Karpas-422 (cell line): Measurements from ENCODE around the gene ZNF516. TPM values are rescaled to one million over a fixed set of nuclear protein-coding genes. Genes with fewer than 3 reads are reported as not detected.

Source experiments
- DNase-seq: peaks from one replicate; pipeline ENCODE4 v3.0.0-alpha.2; 2015
- H2AFZ ChIP-seq: fragments of 200-600 bp; sonication (generic); 2 replicates; pipeline ENCODE4 v1.6.1; 2014; ENCODE audit warnings: antibody characterized with exemption, low read length, mixed read lengths
- H3K27ac ChIP-seq: fragments of 200-600 bp; sonication (generic); 2 replicates; pipeline ENCODE4 v1.5.1; 2014; ENCODE audit warnings: mild to moderate bottlenecking, low read length, moderate library complexity
- H3K27me3 ChIP-seq: fragments of 200-600 bp; sonication (generic); 2 replicates; pipeline ENCODE4 v1.6.1; 2014; ENCODE audit warnings: low read length, mixed read lengths
- H3K36me3 ChIP-seq: fragments of 200-600 bp; sonication (generic); 2 replicates; pipeline ENCODE4 v1.6.1; 2014; ENCODE audit warnings: low read length, mixed read lengths; ENCODE audit not compliant: insufficient read depth
- H3K4me1 ChIP-seq: fragments of 200-600 bp; sonication (generic); 2 replicates; pipeline ENCODE4 v1.6.1; 2014; ENCODE audit warnings: mild to moderate bottlenecking, low read length, mixed read lengths
- H3K4me2 ChIP-seq: fragments of 200-600 bp; sonication (generic); 2 replicates; pipeline ENCODE4 v1.6.1; 2014; ENCODE audit warnings: low read length, low read depth, mild to moderate bottlenecking; ENCODE audit not compliant: poor library complexity, severe bottlenecking
- H3K4me3 ChIP-seq: fragments of 200-600 bp; sonication (generic); 2 replicates; pipeline ENCODE4 v1.5.1; 2014; ENCODE audit warnings: mild to moderate bottlenecking, antibody characterized with exemption, low read length, mixed read lengths
- H3K79me2 ChIP-seq: fragments of 200-600 bp; sonication (generic); 2 replicates; pipeline ENCODE4 v1.6.1; 2014; ENCODE audit warnings: mild to moderate bottlenecking, low read length, mixed read lengths
- H3K9ac ChIP-seq: fragments of 200-600 bp; sonication (generic); 2 replicates; pipeline ENCODE4 v1.6.0; 2014; ENCODE audit warnings: low read length
- H3K9me2 ChIP-seq: fragments of 200-600 bp; sonication (generic), shearing (Covaris generic); replicated peaks from 2 replicates; pipeline ENCODE4 v1.6.0; 2014; ENCODE audit warnings: mild to moderate bottlenecking, low read length, moderate library complexity; ENCODE audit not compliant: insufficient read depth
- H3K9me3 ChIP-seq: fragments of 300-700, 200-600 bp; sonication (generic); 2 replicates; pipeline ENCODE4 v1.6.1; 2014; ENCODE audit warnings: low read length, mixed read lengths
- H4K20me1 ChIP-seq: fragments of 200-600 bp; sonication (generic); 2 replicates; pipeline ENCODE4 v1.6.1; 2014; ENCODE audit warnings: mild to moderate bottlenecking, antibody characterized with exemption, low read length, low read depth; ENCODE audit not compliant: insufficient read depth
- total RNA-seq: library from RNA; depleted of rRNA; stranded (reverse); fragments of >200 nt; shearing (Covaris generic); gene quantifications from 2 replicates; pipeline ENCODE4 v1.2.3, GENCODE V29; 2014; ENCODE audit warnings: low replicate concordance

ZNF516 gene
- total RNA-seq, 1 experiment from 2014 or later: 41.0 TPM

DNA sequence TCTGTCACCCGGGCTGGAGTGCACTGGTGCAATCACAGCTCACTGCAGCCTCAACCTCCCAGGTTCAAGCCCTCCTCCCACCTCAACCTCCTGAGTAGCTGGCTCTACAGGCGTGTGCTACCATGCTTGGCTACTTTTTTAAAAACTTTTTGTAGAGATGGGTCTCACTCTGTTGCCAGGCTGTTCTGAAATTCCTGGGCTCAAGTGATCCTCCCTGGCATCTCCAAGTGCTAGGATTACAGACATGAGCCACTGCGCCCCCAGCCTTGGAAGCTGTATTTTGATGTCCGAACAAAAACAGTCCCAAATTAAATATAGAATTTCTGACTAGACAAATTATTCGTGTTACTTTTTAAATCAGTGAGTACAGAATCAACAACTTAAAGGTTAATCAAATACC, 97.4 kb downstream of the ZNF516 start:
- Histone ChIP-seq H3K79me2 (peaks cover 80% of the 10 kb centered on the region), H2AFZ (no peak overlapping the region), H3K9me3 (no peaks in the 10 kb centered on the region), H3K27me3 (no peaks in the 10 kb centered on the region), H3K4me3 (no peak overlapping the region), H4K20me1 (peaks cover 77% of the 10 kb centered on the region), H3K4me2 (no peak overlapping the region), H3K9me2 (no peaks in the 10 kb centered on the region), H3K27ac (no peak overlapping the region), H3K9ac (no peak overlapping the region), H3K4me1 (peaks cover 24% of the 10 kb centered on the region), H3K36me3 (no peaks in the 10 kb centered on the region)
- no peak for DNase-seq

DNA sequence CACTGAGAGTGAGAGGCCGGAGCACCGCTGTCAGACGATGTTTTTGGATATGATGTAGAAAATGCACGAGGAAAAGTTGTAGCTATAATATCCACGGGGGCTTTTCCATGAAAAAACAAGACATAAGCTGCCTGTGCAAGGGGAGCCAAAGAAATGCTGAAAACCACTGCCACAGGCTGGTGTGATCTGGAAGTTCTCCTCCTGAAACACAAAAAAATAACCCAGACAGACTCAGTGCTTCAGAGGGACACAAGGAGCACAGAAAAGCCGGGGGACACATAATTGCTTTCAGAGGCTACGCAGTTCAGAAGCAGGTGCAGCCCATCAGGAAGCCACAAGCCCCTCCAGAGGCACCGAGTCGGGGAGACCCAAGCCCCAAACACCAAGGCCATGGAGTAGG, 98.2 kb downstream of the ZNF516 start:
- Histone ChIP-seq H3K27me3 (no peaks in the 10 kb centered on the region), H3K4me1 (peaks cover 24% of the 10 kb centered on the region), H3K79me2 (peaks cover 79% of the 10 kb centered on the region), H3K9me2 (no peaks in the 10 kb centered on the region), H3K36me3 (no peaks in the 10 kb centered on the region), H3K9ac (no peak overlapping the region), H3K9me3 (no peaks in the 10 kb centered on the region), H3K4me2 (no peak overlapping the region), H2AFZ (no peak overlapping the region), H3K27ac (no peak overlapping the region; the same call in 1 of the 2 replicates), H3K4me3 (no peak overlapping the region), H4K20me1 (peaks cover 76% of the 10 kb centered on the region)
- no peak for DNase-seq

DNA sequence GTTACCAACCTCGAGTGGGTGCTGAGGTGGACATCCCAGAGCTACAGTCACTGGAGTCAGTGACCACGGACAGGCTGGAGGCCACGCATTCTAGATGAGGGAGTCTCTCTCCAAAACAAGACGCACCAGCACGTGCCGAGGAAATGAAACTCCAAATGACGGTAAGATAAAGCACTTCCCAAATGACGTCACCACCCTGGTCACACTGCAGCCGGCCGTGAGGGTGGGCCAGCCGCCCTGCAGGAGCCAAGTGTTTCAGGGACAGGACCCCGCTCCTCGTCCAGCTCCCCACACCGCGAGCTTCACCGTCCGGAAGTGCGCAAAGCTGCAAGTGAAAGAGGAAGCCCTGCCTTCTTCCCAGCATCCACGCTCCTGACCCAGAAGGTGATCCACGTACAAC, 99.4 kb downstream of the ZNF516 start:
- Histone ChIP-seq H4K20me1 (peaks cover 75% of the 10 kb centered on the region), H3K79me2 (peaks cover 79% of the 10 kb centered on the region), H3K27me3 (no peaks in the 10 kb centered on the region), H3K9me3 (no peaks in the 10 kb centered on the region), H3K4me3 (no peak overlapping the region), H3K27ac (no peak overlapping the region), H3K36me3 (no peaks in the 10 kb centered on the region), H3K9me2 (no peaks in the 10 kb centered on the region), H3K9ac (no peak overlapping the region), H3K4me2 (no peak overlapping the region), H2AFZ (no peak overlapping the region), H3K4me1 (peaks cover 15% of the 10 kb centered on the region)
- DNase-seq: no peak

DNA sequence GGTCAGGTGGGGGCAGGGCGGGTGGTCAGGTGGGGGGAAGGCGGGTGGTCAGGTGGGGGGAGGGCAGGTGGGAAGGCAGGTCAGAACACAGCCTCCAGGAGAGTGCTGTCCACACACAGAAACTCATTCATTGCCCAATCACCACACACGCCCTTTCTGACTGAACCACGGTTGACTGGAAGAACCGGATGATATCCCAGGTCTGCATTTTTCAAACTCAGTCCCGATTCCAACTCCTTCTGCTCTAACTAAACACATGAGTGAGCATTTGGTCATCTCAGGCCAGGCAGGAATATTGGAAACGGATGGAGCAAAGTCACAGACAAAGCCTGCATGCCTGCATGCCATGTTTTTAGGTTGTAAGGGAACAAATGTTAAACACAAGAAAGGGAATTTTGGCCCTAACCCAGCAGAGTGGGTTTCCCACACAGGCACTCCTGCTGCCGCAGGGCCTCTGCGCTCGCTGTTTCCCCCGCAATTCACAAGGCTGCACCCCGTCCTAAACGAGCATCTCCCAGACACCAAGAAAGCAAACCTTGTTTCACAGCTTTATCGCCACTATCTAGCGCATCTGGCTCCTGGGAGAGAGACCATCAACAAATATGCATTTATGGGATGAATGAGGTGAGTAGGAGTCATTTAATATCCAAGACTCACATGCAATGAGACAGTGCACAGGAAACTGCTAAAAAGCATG, 100.1 kb downstream of the ZNF516 start:
- Histone ChIP-seq H3K4me1 (peaks cover 10% of the 10 kb centered on the region), H3K9me3 (no peaks in the 10 kb centered on the region), H3K27ac (no peak overlapping the region), H2AFZ (no peak overlapping the region), H3K79me2 (peaks cover 79% of the 10 kb centered on the region), H3K9me2 (no peaks in the 10 kb centered on the region), H3K27me3 (no peaks in the 10 kb centered on the region), H3K4me3 (no peak overlapping the region), H3K36me3 (no peaks in the 10 kb centered on the region), H3K9ac (no peak overlapping the region), H3K4me2 (no peak overlapping the region), H4K20me1 (peaks cover 75% of the 10 kb centered on the region)
- DNase-seq: no peak

DNA sequence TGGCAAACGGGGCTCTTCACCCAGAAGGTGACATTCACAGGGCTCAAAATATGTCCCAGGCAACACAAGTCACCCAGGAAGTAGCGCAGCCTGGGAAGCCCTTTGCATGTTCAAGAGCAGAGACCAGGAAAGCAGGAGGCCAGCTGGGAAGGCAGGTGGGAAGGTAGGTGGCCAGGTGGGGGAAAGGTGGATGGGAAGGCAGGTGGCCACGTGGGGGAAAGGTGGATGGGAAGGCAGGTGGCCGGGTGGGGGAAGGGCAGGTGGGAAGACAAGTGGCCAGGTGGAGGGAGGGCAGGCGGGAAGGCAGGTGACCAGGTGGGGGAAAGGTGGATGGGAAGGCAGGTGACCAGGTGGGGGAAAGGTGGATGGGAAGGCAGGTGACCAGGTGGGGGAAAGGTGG, 102.7 kb downstream of the ZNF516 start:
- Histone ChIP-seq H3K9ac (no peak overlapping the region), H3K4me1 (no peaks in the 10 kb centered on the region), H4K20me1 (peaks cover 76% of the 10 kb centered on the region), H3K27ac (no peak overlapping the region), H3K9me3 (no peaks in the 10 kb centered on the region), H3K9me2 (no peaks in the 10 kb centered on the region), H2AFZ (no peak overlapping the region), H3K4me3 (no peak overlapping the region), H3K4me2 (no peak overlapping the region), H3K79me2 (peaks cover 79% of the 10 kb centered on the region), H3K27me3 (no peaks in the 10 kb centered on the region), H3K36me3 (no peaks in the 10 kb centered on the region)
- no peak for DNase-seq

DNA sequence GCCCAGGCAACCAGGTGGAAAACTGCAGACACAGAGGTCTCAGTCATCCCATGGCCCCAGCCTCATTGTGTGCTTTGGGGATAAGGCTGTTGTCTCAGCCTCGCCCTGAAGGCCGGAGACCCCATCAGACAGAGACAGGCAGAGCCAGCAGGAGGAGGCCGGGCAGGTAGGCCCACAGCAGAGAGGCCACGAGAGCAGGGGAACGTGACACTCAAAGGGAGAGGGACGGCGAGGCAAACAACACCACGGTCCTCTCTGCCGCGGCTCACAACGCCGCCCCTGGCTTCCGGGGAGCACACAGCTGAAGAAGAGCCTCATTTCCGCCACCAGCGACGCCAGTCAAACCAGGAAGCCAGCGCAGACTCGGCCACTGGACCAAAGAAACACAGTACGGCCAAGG, 103.3 kb downstream of the ZNF516 start:
- DNase-seq: no peak
- no peaks in the 10 kb centered on the region for H3K4me1 ChIP-seq
- H3K9ac ChIP-seq: no peak overlapping the region
- H3K79me2 ChIP-seq: peaks cover 79% of the 10 kb centered on the region
- no peak overlapping the region for H2AFZ ChIP-seq
- peaks cover 74% of the 10 kb centered on the region for H4K20me1 ChIP-seq
- no peaks in the 10 kb centered on the region for H3K27me3 ChIP-seq
- no peaks in the 10 kb centered on the region for H3K36me3 ChIP-seq
- no peak overlapping the region for H3K4me3 ChIP-seq
- no peaks in the 10 kb centered on the region for H3K9me2 ChIP-seq
- H3K27ac ChIP-seq: no peak overlapping the region
- H3K9me3 ChIP-seq: no peaks in the 10 kb centered on the region
- H3K4me2 ChIP-seq: no peak overlapping the region

DNA sequence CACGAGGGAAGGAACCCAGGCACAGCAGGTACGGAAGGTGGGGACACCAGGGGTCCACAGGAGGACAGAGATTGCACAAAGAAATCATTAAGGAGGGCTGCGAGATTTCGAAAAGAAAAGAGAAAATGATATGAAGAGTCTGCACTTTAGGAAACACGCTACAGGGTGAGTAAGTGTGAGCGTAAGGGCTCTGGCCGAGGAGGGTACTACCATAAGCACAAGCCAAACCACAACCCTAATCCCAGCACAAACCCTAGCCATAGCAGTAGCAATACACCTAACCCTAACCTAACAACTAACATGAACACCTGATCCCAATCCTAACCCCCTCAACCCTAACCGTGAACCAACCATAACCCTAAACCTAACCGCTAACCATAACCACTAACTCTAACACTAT, 104.0 kb downstream of the ZNF516 start:
- peaks cover 79% of the 10 kb centered on the region for H3K79me2 ChIP-seq

DNA sequence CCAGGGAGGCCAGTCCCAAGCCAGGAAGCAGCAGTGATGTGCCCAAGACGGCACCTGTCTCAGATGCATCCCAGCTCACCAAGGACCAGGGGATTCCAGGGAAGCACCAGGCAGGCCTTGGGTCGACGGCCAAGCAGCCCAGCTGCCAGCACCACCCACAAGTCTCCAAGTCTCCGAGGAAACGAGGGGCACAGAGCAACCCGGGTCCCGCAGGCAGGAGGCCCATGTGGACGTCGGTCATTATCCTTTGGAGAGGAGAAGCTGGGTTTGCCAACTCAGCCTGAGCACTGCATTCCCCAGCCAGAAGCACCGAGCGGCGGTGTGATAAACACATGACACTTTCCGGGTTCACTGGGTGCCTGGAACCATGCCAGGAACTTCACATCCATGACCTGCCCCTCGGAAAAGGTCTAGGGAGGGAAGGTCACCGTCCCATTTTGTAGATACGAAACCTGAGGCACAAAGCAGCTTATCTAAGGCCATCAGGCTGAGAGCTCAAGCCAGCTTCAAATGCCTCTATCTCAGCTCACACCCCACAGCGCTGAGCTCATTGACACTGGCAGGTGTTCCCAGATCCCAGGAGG, 104.5 kb downstream of the ZNF516 start:
- peaks cover 74% of the 10 kb centered on the region for H4K20me1 ChIP-seq
- H3K9ac ChIP-seq: no peak overlapping the region
- no peak overlapping the region for H3K27ac ChIP-seq
- no peaks in the 10 kb centered on the region for H3K9me3 ChIP-seq
- H3K4me1 ChIP-seq: no peaks in the 10 kb centered on the region
- H3K4me3 ChIP-seq: no peak overlapping the region
- DNase-seq: no peak
- peaks cover 79% of the 10 kb centered on the region for H3K79me2 ChIP-seq
- no peak overlapping the region for H2AFZ ChIP-seq
- H3K36me3 ChIP-seq: no peaks in the 10 kb centered on the region
- H3K27me3 ChIP-seq: no peaks in the 10 kb centered on the region
- H3K4me2 ChIP-seq: no peak overlapping the region
- H3K9me2 ChIP-seq: no peaks in the 10 kb centered on the region

More for the DNA sequence above, 104.0 kb downstream of the ZNF516 start:
- no peak overlapping the region for H3K27ac ChIP-seq
- H3K9me2 ChIP-seq: no peaks in the 10 kb centered on the region
- H2AFZ ChIP-seq: no peak overlapping the region
- no peak overlapping the region for H3K9ac ChIP-seq
- no peaks in the 10 kb centered on the region for H3K36me3 ChIP-seq
- H3K27me3 ChIP-seq: no peaks in the 10 kb centered on the region
- H3K4me2 ChIP-seq: no peak overlapping the region
- H3K4me3 ChIP-seq: no peak overlapping the region
- H4K20me1 ChIP-seq: peaks cover 74% of the 10 kb centered on the region
- H3K4me1 ChIP-seq: no peaks in the 10 kb centered on the region
- no peak for DNase-seq
- no peaks in the 10 kb centered on the region for H3K9me3 ChIP-seq
